Duodenal mucosa (tissue), 2 donors: ENCODE measurements around the gene DNAAF5.

ENCODE experiments used
- H3K27ac ChIP-seq: one replicate; pipeline ENCODE4 v1.7.0; 2013; ENCODE audit warnings: low read depth, low read length
- H3K27me3 ChIP-seq, 2 donors: one replicate each; pipeline ENCODE4 v1.7.0; 2013; ENCODE audit warnings: low read length in 2 of 2, control low read depth in 1 of 2; ENCODE audit not compliant: insufficient read depth in 2 of 2, control insufficient read depth in 1 of 2
- H3K36me3 ChIP-seq, 2 donors: one replicate each; pipeline ENCODE4 v1.7.0; 2013; ENCODE audit warnings: low read length in 2 of 2, control low read depth in 1 of 2; ENCODE audit not compliant: insufficient read depth in 2 of 2, control insufficient read depth in 1 of 2
- H3K4me1 ChIP-seq, 2 donors: one replicate each; pipeline ENCODE4 v1.7.0; 2013; ENCODE audit warnings: low read length in 2 of 2, control low read depth in 1 of 2; ENCODE audit not compliant: insufficient read depth in 2 of 2, control insufficient read depth in 1 of 2
- H3K4me3 ChIP-seq, 2 donors: one replicate each; pipeline ENCODE4 v1.7.0; 2013; ENCODE audit warnings: low read length in 2 of 2, low read depth in 1 of 2
- H3K9ac ChIP-seq, 2 donors: one replicate each; pipeline ENCODE4 v1.7.0; 2013; ENCODE audit warnings: low read length in 2 of 2, low read depth in 1 of 2
- H3K9me3 ChIP-seq, 2 donors: one replicate each; pipeline ENCODE4 v1.7.0; 2013; ENCODE audit warnings: low read length in 2 of 2, control low read depth in 1 of 2; ENCODE audit not compliant: control insufficient read depth in 1 of 2

DNAAF5 gene

DNA sequence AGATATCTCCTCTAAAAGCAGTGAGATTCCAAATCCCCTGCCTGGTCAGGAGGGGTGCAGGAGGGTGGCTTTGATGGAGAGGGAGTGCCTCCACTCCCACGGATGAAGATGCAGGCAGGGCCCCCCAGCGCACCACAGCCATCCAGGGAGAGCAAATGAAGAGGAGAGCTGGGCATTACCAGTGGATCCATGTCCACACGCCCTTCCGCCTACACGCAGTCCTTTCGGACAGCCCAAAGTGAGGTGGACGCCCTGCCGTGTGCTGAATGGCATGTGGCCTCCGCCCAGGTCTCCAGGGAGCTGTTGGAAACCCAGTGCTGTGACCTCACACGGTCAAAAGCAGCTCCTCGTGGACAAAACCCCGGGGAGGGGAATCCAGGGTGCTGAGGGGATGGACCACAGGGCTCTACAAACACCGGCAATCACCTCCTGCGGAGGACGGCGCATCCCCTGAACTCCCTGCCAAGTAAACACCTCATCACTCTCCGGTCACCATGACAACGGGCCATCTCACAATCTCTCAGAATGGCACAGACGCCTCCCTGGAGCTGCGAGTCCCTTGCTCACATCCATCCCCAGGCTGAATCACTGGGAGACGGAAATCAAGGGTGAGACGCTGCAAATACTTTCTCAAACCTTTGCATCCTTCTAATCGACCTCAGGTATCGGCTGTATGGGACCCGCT, 35.0 kb upstream of the DNAAF5 start:
- Histone ChIP-seq H3K4me3 (no peak overlapping the region), H3K9ac (no peak overlapping the region), H3K27ac (no peak overlapping the region), H3K27me3 (no peaks in the 10 kb centered on the region), H3K9me3 (peaks cover 5 to 9% of the 10 kb centered on the region in 2 donors), H3K36me3 (no peaks in the 10 kb centered on the region), H3K4me1 (no peaks in the 10 kb centered on the region)

DNA sequence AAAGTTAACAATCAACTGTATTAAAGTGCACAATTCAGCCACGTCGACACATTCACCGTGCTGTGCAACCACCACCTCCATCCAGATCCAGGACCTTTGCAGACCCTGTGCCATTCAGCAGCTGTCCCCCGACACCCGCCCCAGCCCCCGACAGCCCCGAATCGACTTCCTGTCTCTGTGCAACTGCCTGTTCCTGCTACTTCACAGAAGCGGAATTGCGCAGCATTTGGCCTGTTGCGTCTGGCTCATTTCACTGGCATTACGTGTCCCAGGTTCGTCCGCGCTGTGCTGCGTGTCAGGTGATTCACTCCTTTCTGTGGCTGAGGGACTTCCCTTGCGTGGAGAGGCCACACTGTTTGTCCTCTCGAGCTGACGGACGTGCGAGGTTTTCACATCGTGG, 33.2 kb upstream of the DNAAF5 start:
- Histone ChIP-seq H3K9ac (no peak overlapping the region), H3K4me3 (no peak overlapping the region), H3K4me1 (no peaks in the 10 kb centered on the region), H3K9me3 (peaks cover 3 to 6% of the 10 kb centered on the region in 2 donors), H3K36me3 (peaks cover 0 to 1% of the 10 kb centered on the region in 2 donors), H3K27me3 (no peaks in the 10 kb centered on the region), H3K27ac (no peak overlapping the region)

DNA sequence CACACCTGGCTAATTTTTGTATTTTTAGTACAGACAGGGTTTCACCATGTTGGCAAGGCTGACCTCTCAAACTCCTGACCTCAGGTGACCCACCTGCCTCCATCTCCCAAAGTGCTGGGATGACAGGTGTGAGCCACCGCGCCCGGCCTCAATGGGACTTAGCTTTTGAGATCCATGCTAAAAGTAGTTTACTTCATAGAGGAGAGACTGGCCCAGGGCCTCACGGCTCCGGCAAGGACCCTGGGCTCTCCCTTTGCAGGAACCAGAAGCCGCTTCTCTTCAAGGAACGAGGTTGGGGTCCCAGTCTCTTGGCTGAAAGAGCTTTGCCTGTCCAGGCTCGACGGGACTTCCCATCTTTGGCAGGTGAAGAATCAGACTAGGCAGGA, 30.1 kb upstream of the DNAAF5 start:
- Histone ChIP-seq H3K4me1 (peaks cover 0 to 5% of the 10 kb centered on the region in 2 donors), H3K4me3 (no peak overlapping the region), H3K27ac (no peak overlapping the region), H3K27me3 (no peaks in the 10 kb centered on the region), H3K9ac (no peak overlapping the region), H3K36me3 (peaks cover 0 to 5% of the 10 kb centered on the region in 2 donors), H3K9me3 (no peaks in the 10 kb centered on the region)

DNA sequence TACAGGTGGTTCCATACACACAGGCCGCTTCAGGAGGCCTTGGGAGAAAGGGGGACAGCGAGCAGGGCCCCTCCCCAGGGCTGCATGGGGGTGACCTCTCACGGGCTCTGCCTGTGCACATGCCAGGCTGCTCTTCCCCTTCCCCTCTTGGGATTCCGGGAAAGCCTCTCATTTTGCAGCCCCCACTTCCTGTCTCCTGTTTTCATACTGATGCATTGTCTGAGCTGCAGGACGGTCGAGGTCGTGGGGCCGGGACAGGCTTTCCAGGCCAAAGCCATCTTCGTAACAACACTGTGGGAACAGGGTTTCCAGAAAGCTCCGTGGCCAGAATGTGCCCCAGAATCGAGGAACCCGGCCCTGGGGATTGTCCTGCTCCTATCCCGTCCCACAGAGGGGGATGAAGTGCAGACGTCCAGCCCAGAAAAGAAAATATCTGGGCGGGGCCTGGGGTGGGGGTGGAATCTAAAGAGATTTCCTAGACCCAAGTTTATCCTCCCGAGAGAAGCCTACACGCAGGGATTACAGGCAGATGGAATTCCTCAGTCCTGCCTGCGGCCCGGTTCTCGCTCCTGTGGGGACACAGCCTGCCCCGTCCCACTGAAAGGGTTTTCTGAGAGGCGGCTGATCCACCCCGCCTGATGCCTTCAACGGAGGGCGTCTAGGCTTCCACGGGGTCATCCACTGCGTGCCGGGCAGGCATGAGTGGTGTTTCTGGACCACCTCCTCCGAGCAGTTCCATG, 29.5 kb upstream of the DNAAF5 start:
- H3K36me3 ChIP-seq, result peaks cover 0 to 5% of the 10 kb centered on the region in 2 donors
- no peak overlapping the region for H3K27ac ChIP-seq
- no peak overlapping the region for H3K9ac ChIP-seq
- H3K27me3 ChIP-seq, result no peaks in the 10 kb centered on the region
- H3K4me3 ChIP-seq, result no peak overlapping the region
- peaks cover 0 to 5% of the 10 kb centered on the region in 2 donors for H3K4me1 ChIP-seq
- H3K9me3 ChIP-seq, result no peaks in the 10 kb centered on the region

DNA sequence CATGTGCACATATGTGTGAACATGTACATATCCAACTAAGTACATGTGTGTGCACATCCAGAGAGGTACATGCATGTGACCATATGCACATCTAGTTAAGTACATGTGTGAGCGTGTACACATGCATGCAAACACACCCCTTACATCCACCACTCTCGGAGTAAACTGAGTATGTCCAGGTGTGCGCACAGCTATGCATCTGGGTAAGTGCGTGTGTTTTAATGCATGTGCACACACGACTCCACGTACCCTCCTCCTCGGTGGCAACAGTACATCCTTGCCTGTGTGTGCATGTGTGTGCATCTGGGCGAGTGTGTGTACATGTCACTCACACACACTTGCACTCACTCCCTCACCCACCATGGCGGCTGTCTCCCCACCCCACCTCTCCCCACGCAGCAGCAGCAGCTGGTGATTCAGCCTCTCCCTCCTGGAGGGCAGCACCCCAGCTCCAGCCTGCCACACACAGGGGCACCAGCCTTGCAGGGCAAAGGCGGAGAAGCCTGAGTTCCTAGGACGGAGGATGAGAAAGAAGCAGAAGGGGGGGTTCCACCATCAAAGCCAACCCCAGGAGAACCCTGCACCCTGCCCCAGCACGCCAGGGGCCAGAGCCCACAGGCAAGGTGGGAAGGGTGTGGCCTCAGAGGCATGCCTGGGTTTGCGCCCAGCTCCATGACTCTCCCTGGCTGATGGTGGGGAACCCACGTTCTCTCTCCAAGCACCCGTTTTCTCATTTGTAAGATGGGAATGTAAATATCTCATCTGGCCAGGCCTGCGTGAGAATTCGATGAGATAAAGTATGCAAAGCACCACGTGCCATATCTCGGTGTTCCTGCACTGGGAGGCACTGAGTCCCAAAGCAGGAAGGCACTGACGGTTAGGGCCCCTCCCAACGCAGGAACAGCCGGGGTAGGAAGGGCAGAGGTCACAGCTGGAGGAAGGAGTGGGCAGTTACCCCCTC, 27.7 kb upstream of the DNAAF5 start:
- no peaks in the 10 kb centered on the region for H3K9me3 ChIP-seq
- H3K27me3 ChIP-seq, result no peaks in the 10 kb centered on the region
- no peak overlapping the region for H3K4me3 ChIP-seq
- peaks cover 0 to 5% of the 10 kb centered on the region in 2 donors for H3K36me3 ChIP-seq
- no peak overlapping the region for H3K27ac ChIP-seq
- H3K9ac ChIP-seq, result no peak overlapping the region
- H3K4me1 ChIP-seq, result peaks cover 0 to 5% of the 10 kb centered on the region in 2 donors

DNA sequence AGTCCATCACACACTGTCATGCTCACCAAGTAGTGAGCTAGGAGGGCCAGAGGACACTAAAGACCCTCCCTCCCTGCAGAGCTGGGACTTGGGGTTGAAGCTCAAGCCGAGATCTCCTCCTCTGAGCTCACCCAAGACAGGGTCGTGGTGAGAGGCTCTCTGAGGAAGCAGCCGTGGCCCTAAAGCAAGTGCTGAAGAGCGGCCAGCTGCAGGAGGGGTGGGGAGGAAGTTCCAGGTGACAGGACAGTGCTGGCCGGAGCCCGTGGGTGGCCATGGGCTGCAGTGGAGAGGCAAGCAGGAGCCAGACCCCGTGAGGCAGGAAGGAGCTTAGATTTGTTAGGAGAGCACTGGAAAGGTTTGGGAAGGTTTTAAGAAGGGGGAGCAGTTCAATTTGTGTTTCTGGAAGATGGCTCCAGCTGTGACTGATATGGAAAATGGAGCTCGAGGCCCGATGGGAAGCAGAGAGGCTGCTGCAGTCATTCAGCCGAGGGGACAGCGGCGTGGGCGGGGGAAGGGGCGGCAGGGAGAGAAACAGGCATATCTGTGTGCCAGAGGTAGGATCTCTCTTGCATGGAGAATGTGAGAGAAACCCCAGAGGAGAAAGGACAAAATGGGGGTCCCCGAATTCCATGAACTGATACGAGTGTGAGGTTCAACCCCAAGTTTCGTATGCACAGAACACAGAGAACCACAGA, 26.9 kb upstream of the DNAAF5 start:
- peaks cover 0 to 5% of the 10 kb centered on the region in 2 donors for H3K36me3 ChIP-seq
- H3K9ac ChIP-seq, result no peak overlapping the region
- H3K27ac ChIP-seq, result no peak overlapping the region
- no peaks in the 10 kb centered on the region for H3K9me3 ChIP-seq
- H3K4me1 ChIP-seq, result peaks cover 0 to 5% of the 10 kb centered on the region in 2 donors
- no peaks in the 10 kb centered on the region for H3K27me3 ChIP-seq
- H3K4me3 ChIP-seq, result no peak overlapping the region

DNA sequence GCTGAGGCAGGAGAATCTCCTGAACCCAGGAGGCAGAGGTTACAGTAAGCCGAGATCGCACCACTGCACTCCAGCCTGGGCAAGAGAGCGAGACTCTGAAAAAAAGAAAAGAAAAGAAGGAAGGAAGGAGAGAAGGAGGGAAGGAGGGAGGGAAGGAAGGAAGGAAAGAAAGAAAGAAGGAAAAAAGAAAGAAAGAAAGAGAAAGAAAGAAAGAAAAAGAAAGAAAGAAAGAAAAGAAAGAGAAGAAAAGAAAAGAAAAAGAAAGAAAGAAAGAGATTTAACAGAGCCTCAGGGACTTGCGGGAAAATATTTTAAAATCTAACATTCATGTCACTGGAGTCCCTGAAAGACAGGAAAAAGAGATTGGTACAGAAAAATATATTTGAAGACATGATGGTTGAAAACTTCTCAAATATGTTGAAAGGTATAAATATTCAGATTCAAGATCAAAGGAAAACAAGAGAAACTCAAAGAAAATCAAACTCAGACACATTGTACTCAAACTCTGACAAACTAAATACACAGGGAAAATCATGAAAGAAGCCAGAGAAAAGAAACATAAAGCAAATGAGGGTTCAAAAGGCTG, 25.3 kb upstream of the DNAAF5 start:
- no peak overlapping the region for H3K4me3 ChIP-seq
- H3K27me3 ChIP-seq, result no peaks in the 10 kb centered on the region
- H3K27ac ChIP-seq, result no peak overlapping the region
- peaks cover 0 to 5% of the 10 kb centered on the region in 2 donors for H3K36me3 ChIP-seq
- peaks cover 0 to 8% of the 10 kb centered on the region in 2 donors for H3K4me1 ChIP-seq
- no peaks in the 10 kb centered on the region for H3K9me3 ChIP-seq
- H3K9ac ChIP-seq, result no peak overlapping the region

DNA sequence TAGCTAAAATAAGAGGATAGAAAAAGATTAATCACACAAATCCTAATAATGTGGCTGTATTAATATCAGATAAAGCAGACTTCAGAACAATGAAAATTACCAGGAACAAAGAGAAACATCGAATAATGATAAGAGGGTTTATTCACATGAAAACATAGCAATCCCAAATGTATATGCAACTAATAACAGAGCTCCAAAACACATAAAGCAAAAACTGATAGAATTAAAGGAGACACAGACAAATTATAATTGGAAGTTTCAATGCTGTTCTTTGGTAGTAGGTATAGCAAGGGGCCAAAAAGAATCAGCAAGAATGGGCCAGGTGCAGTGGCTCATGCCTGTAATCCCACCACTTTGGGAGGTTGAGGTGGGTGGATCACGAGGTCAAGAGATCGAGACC, 23.4 kb upstream of the DNAAF5 start:
- Histone ChIP-seq H3K9ac (no peak overlapping the region), H3K27me3 (no peaks in the 10 kb centered on the region), H3K9me3 (no peaks in the 10 kb centered on the region), H3K4me3 (no peak overlapping the region), H3K4me1 (peaks cover 0 to 8% of the 10 kb centered on the region in 2 donors), H3K36me3 (peaks cover 0 to 5% of the 10 kb centered on the region in 2 donors), H3K27ac (no peak overlapping the region)

DNA sequence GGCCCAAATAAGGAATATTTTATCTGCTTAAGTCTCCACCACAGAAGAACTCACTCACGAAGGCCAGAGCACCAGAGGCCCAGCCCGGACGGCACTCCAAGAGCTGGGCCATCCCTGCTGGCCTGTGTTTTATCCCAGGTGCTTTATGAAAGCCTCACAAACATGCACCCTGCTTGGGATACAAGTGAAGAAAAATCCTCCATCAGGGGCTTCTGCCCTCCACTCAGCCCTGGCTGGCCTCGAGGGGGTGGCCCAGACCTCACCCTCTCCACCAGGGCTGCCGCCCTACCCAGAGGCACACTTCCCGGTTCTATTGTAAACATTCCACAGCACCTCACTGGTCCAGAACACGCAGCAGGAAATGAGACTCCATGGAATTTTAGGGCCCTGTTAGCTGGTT, 19.8 kb upstream of the DNAAF5 start:
- H3K36me3 ChIP-seq, result no peaks in the 10 kb centered on the region

More for the DNA sequence above, 19.8 kb upstream of the DNAAF5 start:
- H3K4me3 ChIP-seq, result no peak overlapping the region
- no peaks in the 10 kb centered on the region for H3K9me3 ChIP-seq
- no peaks in the 10 kb centered on the region for H3K27me3 ChIP-seq
- H3K4me1 ChIP-seq, result peaks cover 0 to 4% of the 10 kb centered on the region in 2 donors
- no peak overlapping the region for H3K27ac ChIP-seq
- no peak overlapping the region for H3K9ac ChIP-seq
